ENCODE results near the gene RNF39. TPM values are rescaled to one million over a fixed set of nuclear protein-coding genes. Genes with fewer than 3 reads are reported as not detected.

RNF39 gene
- total and polyA plus RNA-seq, 2 of the 13 experiments (the other 11 are each of a cell fraction or from before 2014, with no cell fraction given) = 0.13 to 1.8 TPM

- no peak for TF ChIP-seq KDM5B (CRISPR knock-in tag; IDR thresholded peaks at IDR 0.05; ENCODE audit: borderline replicate concordance)
- no peak for TF ChIP-seq CSRNP1 (CRISPR knock-in tag; IDR thresholded peaks at IDR 0.05)
- no peak for TF ChIP-seq GFI1 (CRISPR knock-in tag; IDR thresholded peaks at IDR 0.05; ENCODE audit: borderline replicate concordance)
- no peak; the same call in 1 of the 2 replicates for TF ChIP-seq AHR (CRISPR knock-in tag; IDR thresholded peaks at IDR 0.05)
- 0 out of 2 replicates have a peak, but pooled peaks have one; percentile 66 for TF ChIP-seq IKZF5 (CRISPR knock-in tag; IDR thresholded peaks at IDR 0.05)
- no peak for TF ChIP-seq TGIF2 (CRISPR knock-in tag; IDR thresholded peaks at IDR 0.05)
- no peak for TF ChIP-seq ATF3 (CRISPR knock-in tag; IDR thresholded peaks at IDR 0.05)
- TF ChIP-seq RBM39 (IDR thresholded peaks at IDR 0.05; ENCODE audit: low read depth, low read length, poor library complexity, severe bottlenecking) = no peak
- TF ChIP-seq ZBTB39 (CRISPR knock-in tag; IDR thresholded peaks at IDR 0.05) = no peak; the same call in 1 of the 2 replicates
- TF ChIP-seq ZNF781 (CRISPR knock-in tag; IDR thresholded peaks at IDR 0.05; ENCODE audit: borderline replicate concordance, not compliant biosample characterization) = no peak
- no peak for TF ChIP-seq CREM (IDR thresholded peaks at IDR 0.05)
- TF ChIP-seq CREM (CRISPR knock-in tag; IDR thresholded peaks at IDR 0.05) = no peak
- TF ChIP-seq ZNF691 (CRISPR knock-in tag; IDR thresholded peaks at IDR 0.05; ENCODE audit: borderline replicate concordance, low read depth) = 0 out of 2 replicates have a peak, but pooled peaks have one; percentile 41
- TF ChIP-seq ZNF564 (CRISPR knock-in tag; IDR thresholded peaks at IDR 0.05) = no peak
- TF ChIP-seq FLYWCH1 (CRISPR knock-in tag; IDR thresholded peaks at IDR 0.05) = no peak
- TF ChIP-seq MNT (IDR thresholded peaks at IDR 0.05) = 0 out of 2 replicates have a peak, but pooled peaks have one; percentile 31
- TF ChIP-seq RAD51 (IDR thresholded peaks at IDR 0.05; ENCODE audit: borderline replicate concordance) = no peak
- TF ChIP-seq IKZF1 (IDR thresholded peaks at IDR 0.05) = no peak
These were observed 16.2 kb upstream of the RNF39 start (continued) for GRCh38 chr6:30091577-30092381.

Measured in HepG2 (cell line).